Fibroblast of lung (primary cell): ENCODE results near the gene APLF.

ENCODE experiments used
- CTCF ChIP-seq, 2 donors: IDR thresholded peaks in 1 of 2; conservative IDR thresholded peaks in 1 of 2; 1 replicate in 1 of 2; 2 replicates in 1 of 2; pipeline ENCODE4 v1.5.1; 2011 to 2012; ENCODE audit warnings: low read length in 2 of 2, control low read depth in 1 of 2, inconsistent platforms in 1 of 2, low read depth in 1 of 2, mild to moderate bottlenecking in 1 of 2
- EZH2 ChIP-seq: IDR thresholded peaks from 2 replicates; pipeline ENCODE4 v1.5.1; 2012; ENCODE audit warnings: low read length, control low read depth, mild to moderate bottlenecking; ENCODE audit errors: missing control alignments

DNA sequence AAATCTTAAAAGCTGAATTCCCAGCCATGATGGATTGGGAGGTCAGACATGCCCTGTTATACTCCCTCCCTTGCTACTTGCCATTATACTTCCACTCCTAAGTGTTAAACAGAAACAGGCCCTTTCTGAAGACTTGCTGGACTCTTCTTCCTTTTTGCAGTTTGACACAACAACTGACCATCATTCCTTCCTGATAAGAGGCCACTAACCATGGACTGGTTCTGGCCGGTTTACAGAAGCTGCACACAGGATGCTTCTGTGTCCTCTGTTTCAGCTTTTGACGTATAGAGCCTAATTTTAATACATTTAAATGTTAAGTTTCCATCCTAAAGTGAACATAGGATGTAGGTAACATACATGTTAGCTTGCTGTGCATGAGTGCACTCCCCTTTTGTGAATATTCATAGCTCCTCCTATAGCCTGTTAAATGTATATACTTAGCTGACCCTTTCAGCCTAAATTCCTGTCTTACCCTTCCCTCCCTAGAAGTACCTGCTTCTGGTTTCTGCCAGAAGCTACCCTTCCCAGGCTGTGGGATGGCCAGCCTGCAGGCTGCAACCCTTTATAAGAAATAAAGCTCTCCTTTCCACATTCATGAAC is 13.5 kb upstream of the APLF start:
- TF ChIP-seq CTCF (conservative IDR thresholded peaks at IDR 0.05 in 1 of 2, IDR thresholded peaks at IDR 0.05 in 1 of 2; ENCODE audit: low read depth in 1 of 2, low read length in 2 of 2), result no peak
- TF ChIP-seq EZH2, result no peak
